ENCODE results near the gene EXT2.

DNA sequence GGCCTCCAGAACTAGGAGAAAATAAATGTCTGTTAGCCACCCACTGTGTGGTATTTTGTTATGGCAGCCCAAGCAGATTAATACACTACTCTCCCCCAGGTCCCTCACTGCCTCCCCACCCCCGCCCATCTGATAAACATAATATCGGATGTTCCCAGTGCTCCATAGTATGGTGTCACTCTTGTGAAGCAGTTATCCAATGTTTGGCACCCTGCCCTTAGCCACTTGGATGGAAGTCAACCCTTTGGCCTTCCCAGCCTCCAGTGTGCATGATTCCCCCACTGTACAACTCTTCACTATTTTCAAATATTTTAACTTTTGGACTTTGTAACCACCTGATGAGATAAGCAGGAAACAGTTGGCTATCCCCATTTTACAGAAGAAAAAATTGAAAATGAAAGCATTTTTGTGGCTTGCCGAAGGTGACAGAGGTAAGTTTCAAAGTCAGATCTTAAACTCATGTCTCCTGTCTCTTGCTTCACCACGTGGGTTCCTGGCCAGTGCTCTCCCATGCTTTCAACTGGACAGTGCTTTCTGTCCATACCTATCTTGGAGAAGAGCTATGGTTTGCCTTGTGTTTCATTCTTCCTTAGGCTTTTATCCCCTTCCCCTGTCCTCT lies 161.3 kb downstream of the EXT2 start:
- TF ChIP-seq, protein P1, sequence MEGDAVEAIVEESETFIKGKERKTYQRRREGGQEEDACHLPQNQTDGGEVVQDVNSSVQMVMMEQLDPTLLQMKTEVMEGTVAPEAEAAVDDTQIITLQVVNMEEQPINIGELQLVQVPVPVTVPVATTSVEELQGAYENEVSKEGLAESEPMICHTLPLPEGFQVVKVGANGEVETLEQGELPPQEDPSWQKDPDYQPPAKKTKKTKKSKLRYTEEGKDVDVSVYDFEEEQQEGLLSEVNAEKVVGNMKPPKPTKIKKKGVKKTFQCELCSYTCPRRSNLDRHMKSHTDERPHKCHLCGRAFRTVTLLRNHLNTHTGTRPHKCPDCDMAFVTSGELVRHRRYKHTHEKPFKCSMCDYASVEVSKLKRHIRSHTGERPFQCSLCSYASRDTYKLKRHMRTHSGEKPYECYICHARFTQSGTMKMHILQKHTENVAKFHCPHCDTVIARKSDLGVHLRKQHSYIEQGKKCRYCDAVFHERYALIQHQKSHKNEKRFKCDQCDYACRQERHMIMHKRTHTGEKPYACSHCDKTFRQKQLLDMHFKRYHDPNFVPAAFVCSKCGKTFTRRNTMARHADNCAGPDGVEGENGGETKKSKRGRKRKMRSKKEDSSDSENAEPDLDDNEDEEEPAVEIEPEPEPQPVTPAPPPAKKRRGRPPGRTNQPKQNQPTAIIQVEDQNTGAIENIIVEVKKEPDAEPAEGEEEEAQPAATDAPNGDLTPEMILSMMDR (IDR thresholded peaks at IDR 0.05), result no peak
- TF ChIP-seq POLR2A (IDR thresholded peaks at IDR 0.05), result no peak
